Activated gamma-delta T cell treated with anti-CD3 and anti-CD28 coated beads, Interleukin-2, amount 50 U/mL, for 16 hours (primary cell): ENCODE measurements around the gene SPINK14.

ENCODE experiments used
- DNase-seq: peaks from one replicate; pipeline ENCODE4 v3.0.0-alpha.2; 2020; ENCODE audit warnings: low read depth

SPINK14 gene

DNA sequence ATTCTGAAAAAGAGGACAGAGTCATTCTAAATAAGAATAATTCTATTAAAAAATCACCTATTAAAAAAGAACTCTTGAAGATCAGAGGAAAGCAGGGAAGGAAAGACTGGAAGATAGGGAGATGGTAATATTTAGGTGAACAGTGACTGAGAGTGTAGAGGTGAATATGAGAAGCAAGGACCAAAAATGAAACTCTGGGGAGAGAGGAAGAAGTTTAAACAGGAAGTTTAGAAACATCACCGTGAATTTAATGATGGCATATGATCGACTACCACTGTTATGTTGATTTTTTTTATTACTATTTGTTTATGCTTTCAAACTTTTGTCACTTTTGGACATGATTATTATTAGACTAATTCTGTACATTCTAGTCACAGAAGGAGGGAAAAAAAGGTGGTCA lies 32.8 kb downstream of the SPINK14 start:
- no peak for DNase-seq

DNA sequence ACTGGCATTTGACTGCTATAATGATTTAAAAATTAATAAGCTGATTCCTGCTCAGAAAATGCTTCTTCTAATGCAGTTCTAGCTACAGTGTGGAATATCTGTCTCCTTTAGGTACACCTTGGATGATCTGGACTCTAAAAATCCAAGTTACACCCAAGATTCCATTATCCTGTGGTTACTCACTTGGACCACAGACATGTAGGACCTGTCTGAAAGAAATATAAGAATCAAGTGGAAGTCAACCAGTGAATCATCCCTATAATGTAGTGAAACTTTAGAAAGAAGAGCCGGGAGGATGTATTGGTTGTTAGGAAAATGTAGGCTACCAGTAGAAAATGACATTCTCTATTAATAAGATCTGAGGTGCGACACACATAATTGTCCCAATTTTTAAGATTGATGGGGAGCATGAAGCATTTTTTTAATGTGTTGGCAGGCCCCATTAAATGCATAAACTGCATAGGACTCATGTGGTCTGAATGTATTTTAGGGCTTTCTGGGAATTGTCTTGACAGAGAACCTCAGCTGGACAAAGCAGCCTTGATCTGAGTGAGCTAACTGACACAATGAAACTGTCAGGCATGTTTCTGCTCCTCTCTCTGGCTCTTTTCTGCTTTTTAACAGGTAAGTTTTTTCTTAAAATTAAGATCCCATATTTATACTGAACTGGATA lies 34.3 kb downstream of the SPINK14 start, which contains the start of gene SPINK6:
SPINK6 (plus strand) TSS at position 512 of the 673 bp plus-strand sequence; CDS start at position 567, 55 bp downstream.
- DNase-seq = no peak

DNA sequence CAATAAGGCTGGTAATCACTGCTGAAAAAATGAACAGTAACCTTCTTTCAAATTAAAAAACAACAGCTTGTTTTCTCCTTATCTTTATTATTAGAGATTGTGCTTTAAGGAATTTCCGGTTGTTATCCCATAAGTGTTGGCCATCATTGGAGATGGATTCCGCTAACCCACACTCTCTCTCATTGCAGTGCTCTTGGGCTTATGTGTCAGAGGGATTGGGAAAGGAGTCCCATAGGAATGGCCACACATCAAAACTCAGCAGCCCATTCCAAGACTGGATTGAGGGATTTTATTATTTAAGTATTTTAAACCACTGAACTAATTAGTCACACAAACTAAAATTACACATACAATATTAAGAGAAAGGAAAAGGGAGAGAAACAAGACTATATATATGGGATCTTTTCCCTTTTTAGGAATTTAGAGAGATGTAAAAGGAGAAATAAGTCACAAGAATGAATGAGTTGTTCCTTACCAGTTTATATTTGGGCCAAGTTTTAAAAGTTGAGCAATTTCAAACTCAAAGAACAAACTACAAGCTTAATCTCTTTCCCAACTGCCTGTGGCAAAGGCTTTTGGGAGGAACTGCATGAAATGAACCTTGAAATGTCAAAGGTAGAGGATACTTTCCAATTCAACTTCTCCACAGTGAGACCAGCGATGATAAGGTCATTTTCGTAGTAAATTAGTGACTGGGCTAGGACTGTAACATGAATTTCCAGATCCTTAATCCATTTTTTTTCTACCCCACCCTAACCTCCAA lies 36.9 kb downstream of the SPINK14 start:
- no peak for DNase-seq

DNA sequence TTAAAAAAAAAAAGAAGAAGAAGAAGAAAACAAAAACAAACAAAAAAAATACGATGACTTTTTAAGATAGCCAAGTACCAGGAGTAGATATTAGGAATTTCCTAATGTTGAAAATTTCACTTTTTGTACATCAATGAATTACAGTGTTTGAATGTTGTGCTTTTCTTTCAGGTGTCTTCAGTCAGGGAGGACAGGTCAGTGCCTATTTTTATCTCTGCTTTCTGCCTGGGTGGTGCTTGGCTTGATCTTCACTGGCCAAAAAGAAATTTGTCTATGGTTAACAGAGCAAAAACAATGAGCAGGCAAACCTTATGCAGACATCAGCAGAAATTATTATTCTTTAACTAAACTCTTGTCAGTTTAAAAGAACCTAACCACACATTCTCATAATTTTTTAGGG lies 37.5 kb downstream of the SPINK14 start:
- DNase-seq = no peak

DNA sequence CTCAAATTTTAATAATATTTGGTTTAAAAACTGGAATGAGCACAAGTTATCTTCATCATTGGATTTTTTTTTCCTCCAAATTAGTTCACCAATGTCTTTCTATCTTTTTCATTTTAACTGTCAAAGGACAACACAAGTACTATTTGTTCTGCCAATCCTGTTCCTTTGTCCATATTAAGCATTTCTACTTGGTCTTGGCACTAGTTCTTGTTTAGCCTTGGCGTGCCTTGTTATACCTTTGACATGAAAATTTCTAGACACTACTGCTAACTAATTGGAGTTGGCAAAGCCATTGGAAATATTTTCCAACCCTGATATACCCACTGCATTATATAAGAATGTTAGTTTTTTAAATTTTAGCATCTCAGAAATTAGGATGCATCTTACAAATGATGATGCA lies 38.3 kb downstream of the SPINK14 start:
- DNase-seq = no peak

DNA sequence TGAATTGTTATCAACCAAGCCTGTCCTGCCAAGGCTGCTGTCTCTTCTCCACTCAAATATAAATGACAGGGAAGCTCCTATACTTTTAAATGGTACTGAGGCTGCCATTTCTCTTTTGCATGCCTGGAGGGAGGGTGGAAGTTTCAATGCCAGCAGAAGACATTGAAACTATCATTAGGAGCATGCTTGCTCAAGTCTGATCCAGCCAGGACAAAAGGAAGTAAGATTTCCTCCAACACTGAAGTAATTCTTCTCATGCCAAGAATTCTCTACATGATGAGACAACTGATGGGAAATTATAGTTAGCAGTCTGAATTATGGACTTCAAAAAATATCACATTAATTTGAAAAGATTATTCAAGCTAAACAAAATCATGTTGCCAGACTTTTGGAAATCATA lies 39.9 kb downstream of the SPINK14 start:
- DNase-seq = no peak

DNA sequence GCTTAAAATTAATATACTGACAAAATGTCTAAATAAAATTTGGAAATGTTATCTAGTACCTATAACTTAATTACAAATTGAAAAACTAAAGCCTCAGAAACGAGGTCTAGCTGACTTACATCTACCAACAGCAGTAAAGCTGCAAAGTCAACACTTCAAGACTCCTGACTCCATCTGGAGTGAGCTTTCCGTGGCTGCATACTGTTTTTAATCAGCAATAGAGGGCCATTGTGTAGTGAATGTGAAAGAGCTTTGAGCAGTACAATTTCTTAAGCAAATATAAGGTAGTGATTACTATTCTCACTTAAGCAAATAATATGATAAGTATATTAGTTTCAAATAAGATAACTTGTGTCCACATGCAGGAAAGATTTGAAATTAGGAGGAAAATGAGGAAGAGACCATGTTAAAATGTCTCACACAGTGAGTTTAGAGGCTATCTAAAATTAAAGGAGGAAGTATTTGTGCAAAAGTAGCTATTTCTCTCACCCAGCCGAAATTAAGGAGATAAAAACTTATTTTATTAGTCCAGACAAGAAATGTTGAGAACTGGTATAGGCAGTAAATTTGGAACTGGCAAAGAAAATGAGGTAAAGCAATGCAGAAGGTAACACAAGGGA lies 40.9 kb downstream of the SPINK14 start:
- DNase-seq = no peak

DNA sequence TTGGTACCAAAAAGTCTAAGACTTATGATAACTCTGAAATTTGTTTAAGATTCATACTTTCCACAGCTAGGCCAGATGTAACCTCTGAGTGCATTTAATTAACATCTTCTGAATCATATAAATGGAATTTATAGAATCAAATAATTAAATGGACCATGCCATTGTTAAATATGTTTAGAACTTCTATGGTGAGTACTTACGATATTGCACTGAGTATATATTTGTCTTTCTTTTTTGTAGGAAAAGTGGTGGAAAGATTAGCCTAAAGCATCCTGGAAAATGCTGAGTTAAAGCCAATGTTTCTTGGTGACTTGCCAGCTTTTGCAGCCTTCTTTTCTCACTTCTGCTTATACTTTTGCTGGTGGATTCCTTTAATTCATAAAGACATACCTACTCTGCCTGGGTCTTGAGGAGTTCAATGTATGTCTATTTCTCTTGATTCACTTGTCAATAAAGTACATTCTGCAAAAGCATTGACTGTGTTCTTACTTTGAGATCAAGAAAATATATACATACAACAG lies 46.4 kb downstream of the SPINK14 start:
- no peak for DNase-seq

DNA sequence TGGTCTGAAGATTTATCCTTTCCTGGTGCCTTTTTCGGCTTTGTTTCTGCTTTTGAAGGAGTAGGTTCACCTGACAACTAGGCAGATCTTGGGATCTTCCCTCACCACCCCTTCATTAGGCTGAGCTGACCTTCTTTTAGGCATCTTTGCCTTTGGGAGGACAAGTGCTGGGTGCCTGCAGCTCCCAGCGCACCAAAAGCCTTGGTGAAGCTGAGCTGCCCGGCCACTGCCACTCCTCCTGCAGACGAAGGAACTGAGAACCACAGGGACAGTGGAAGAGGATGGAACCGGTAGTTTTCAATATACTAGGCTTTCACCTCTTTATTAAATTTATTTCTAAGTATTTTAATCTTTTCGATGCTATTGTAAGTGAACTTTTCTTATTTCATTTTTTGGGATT lies 53.2 kb downstream of the SPINK14 start:
- DNase-seq = no peak

DNA sequence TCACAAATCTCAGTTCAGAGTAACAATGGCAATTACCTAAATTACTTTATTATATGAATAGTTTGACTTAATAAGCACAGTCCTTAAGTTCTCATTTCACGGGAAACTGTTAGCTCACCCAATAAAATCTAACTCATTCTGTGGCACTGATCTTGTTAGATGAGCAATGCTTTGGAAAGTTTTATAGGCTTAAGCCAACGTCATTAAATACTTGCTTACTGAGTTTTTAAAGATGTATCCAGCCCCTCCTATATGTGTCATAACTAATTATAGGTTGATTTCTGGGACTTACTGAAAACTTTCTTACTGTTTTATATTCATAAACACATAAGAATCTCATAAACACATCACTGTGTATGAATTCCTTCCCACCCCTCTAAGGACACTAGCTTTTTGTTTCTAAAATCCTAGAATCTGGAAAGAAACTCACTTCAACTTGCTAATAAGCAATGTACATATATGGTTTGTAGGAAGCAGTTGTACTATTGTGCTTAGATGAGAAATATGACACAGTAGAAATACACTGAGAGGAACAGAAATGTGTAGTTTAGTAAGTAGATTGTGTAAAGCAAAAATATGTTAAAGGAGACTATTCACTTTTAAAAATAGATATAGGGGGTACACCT lies 55.9 kb downstream of the SPINK14 start:
- DNase-seq = no peak
